HG03469 (cell line): ENCODE results near the gene RAD51B.
"Not testable (repeated sequence)": the region's sequence is repeated elsewhere in the genome, so short reads cannot be mapped to it uniquely, and the experiment has no call there.

Source experiments
- ATAC-seq: cut with Tn5 transposase; IDR thresholded peaks from one replicate; pipeline ENCODE4 v1.9.1; 2021; ENCODE audit warnings: mild to moderate bottlenecking, moderate library complexity, moderate number of reproducible peaks; ENCODE audit not compliant: unreplicated experiment

RAD51B gene

GRCh38 chr14:68106456-68106855 lies 286.9 kb downstream of the RAD51B start:
- no peak for ATAC-seq

DNA sequence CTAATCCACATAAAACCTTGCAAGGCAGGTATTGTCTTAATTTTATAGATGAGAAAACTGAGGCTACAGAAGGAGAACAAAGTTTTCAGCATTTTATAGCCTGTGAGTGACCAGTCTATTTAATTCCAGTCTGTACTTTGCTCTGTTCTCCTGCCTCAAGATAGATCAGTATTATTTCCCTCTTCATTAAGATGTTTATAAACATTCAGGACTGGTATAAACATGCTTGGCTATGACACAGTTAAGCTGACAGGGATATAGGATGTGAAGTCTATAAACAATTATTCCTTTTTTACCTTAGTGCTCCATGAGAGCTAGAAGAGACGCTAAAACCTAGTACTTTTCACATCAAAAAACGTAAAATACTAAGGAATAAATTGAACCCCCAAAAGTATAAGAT lies 287.3 kb downstream of the RAD51B start:
- ATAC-seq: no peak

GRCh38 chr14:68109132-68109900 lies 289.7 kb downstream of the RAD51B start:
- no peak for ATAC-seq

DNA sequence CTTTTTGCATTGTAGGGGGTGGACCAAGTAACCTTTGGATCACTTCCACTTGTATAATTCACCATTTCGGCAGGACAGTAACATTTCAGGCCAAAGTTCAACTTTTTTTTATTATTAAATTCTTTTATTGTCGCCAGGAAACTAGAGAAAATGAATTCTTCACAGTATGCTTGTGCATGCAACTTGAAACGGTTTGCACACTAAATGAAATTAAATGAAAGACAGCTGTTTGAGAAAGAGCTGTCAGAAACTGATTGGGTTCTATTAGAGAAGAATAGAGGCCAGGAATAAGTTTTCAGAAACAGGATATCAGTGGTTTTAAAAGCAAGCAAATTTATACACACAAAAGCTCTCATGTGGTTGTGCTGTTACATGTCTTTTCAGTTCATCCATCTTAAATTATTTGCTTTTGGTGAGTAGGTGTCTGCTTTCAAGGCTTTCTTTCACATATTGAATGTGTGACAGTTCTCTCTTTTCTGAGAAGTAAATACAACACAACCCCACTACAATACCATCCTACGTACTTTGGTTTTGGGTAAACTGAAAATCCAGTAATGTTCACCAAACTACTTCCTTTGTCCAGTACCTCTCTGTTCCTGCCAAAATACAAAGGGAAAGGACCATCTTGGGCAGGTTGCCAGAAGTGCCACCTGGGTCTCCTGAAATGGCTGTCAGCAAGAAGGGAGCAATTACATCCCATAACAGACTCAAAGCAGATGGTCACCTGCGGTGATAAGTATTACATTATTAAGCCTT lies 291.7 kb downstream of the RAD51B start:
- no peak for ATAC-seq

GRCh38 chr14:68111853-68112270 lies 292.3 kb downstream of the RAD51B start:
- ATAC-seq: no peak

- no peak for ATAC-seq
Observed at GRCh38 chr14:68112442-68112841, 292.9 kb downstream of the RAD51B start.

- ATAC-seq: no peak
Observed at GRCh38 chr14:68113343-68113930, 293.9 kb downstream of the RAD51B start.

- not testable (repeated sequence) for ATAC-seq
Observed at GRCh38 chr14:68115952-68116351, 296.4 kb downstream of the RAD51B start.

DNA sequence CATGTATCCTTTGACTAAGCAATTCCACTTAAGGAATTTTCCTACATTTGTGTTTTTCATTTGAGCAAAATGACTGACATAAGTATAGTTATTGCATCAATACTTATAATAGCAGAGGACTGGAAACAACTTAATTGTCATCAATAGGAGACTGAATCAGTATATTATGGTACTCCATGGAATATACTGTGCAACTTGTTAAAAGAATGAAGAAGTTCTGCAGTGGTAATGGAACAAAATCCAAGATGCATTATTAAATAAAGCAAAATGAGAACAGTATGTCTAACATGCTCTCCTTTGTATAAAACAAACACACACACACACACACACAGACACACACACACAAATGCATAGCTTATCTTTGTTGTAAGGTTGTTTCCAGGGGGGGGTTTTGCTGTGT lies 303.1 kb downstream of the RAD51B start:
- no peak for ATAC-seq

- ATAC-seq: no peak
Observed at GRCh38 chr14:68124050-68124449, 304.5 kb downstream of the RAD51B start.

GRCh38 chr14:68124979-68125731 lies 305.6 kb downstream of the RAD51B start:
- no peak for ATAC-seq

DNA sequence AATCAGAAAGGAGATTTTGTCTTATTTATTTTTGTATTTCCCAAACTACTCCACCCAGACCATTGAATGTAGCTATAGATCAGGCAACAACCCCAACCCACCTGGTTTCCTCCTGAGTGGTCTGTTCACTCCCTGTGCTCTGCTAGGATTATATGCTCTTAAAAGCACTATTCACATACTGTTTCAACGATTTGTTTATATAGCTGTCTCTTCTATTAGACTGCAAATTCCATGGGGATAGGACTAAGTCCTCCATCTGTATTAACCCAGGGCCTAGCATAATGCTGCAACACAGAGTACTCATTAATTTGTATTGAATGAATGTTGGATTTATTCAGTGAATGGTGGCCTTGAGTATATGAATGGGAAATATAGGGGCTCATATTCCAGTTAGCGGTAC lies 307.6 kb downstream of the RAD51B start:
- no peak for ATAC-seq

GRCh38 chr14:68131907-68132306 lies 312.3 kb downstream of the RAD51B start:
- ATAC-seq: no peak

GRCh38 chr14:68132563-68133121 lies 313.1 kb downstream of the RAD51B start:
- no peak for ATAC-seq

- no peak for ATAC-seq
Observed at GRCh38 chr14:68133856-68134255, 314.3 kb downstream of the RAD51B start.

- ATAC-seq: no peak
Observed at GRCh38 chr14:68135028-68135427, 315.4 kb downstream of the RAD51B start.

GRCh38 chr14:68135566-68135965 lies 316.0 kb downstream of the RAD51B start:
- no peak for ATAC-seq

GRCh38 chr14:68137704-68138619 lies 318.4 kb downstream of the RAD51B start:
- ATAC-seq: no peak

DNA sequence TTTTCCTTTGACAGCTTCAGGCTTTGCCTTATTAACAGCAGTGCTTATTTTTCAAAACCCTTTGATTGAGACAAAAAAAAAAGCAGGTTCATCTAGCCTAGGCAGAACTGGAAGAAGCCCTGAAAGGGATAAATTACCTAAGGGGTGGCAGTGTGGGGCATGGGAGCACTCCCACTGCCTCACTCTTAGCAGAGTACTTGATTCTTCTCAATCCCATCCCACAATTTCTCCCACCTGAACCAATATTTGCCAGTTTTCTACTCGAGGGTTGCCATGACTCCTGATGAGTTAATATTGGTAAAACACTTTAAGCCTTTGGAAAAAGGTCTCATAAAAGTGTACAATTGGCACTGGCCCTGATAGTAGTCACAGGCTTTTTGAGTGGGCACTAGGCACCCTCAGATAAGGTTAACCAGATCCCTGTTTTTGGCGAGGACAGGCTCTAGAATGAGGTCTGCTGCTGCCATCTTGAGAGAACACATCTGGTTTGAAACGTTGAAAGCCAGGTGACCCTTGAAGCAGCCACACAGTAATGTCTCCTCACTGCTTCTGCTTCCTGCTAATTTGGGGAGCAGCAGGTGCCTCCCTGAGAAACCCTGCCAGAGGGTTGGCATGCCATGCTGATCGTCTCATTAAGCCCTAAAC lies 320.0 kb downstream of the RAD51B start:
- ATAC-seq: no peak
